HCT116 (cell line): ENCODE results near the gene SLC9A7. TPM values are rescaled to one million over a fixed set of nuclear protein-coding genes. Genes with fewer than 3 reads are reported as not detected.

ENCODE experiments used
- ATAC-seq: fragments of 200-7000 bp; cut with Tn5 transposase; 2 replicates; pipeline ENCODE4 v1.9.1; 2020; ENCODE audit warnings: mild to moderate bottlenecking, moderate library complexity
- BruUV-seq: library from RNA; stranded (reverse); fragments of 400-500 nt; replicated peaks from 2 replicates; lab custom pipeline; 2021; lab: Mats Ljungman, UMichigan
- CTCF ChIA-PET: fragments of 300-600 bp; sonication (Branson Sonifier 250); formaldehyde crosslinking; loops from one replicate; lab custom pipeline; 2021; ENCODE audit warnings: antibody characterized with exemption; lab: Charles Lee
- POLR2A ChIA-PET: fragments of 300-600, 350-600 bp; sonication (Branson Sonifier 250); formaldehyde crosslinking; loops from one replicate; lab custom pipeline; 2021; ENCODE audit warnings: antibody characterized with exemption; lab: Charles Lee
- RAD21 ChIA-PET, 2 experiments: fragments of 300-600 bp; sonication (Branson Sonifier 250); formaldehyde crosslinking; loops; one replicate each; lab custom pipeline; 2023; ENCODE audit warnings: low total read pairs in 2 of 2; ENCODE audit not compliant: uncharacterized antibody in 2 of 2, unreplicated experiment in 2 of 2, low non-redundant PET in 1 of 2; lab: Charles Lee
- DNase-seq: peaks from one replicate; pipeline ENCODE4 v3.0.0-alpha.2; 2010; ENCODE audit warnings: low read depth, low spot score
- H2AFZ ChIP-seq: fragments of 200-600 bp; shearing (Covaris generic), sonication (generic); 2 replicates; pipeline ENCODE4 v1.6.1; 2017; ENCODE audit warnings: low read depth, mixed run types, mixed read lengths, antibody characterized with exemption, low read length; ENCODE audit not compliant: poor library complexity, severe bottlenecking
- H3K27ac ChIP-seq: 2 replicates; pipeline ENCODE4 v1.5.1; 2012; ENCODE audit warnings: low read depth, low read length
- H3K27me3 ChIP-seq: fragments of 200-600 bp; sonication (generic); 2 replicates; pipeline ENCODE4 v1.6.1; 2016; ENCODE audit warnings: mixed run types, low read length, mixed read lengths; ENCODE audit not compliant: insufficient read depth
- H3K36me3 ChIP-seq, 2 experiments: fragments of 200-500 bp in 1 of 2; fragments of 200-600 bp in 1 of 2; sonication (Bioruptor generic) in 1 of 2; sonication (generic) in 1 of 2; 2 replicates each; pipeline versions ENCODE4 v1.5.1 to v1.6.1; 2014 to 2016; ENCODE audit warnings: low read length in 2 of 2, inconsistent platforms in 1 of 2, mixed read lengths in 1 of 2, mixed run types in 1 of 2; ENCODE audit not compliant: insufficient read depth in 2 of 2, control insufficient read depth in 1 of 2
- H3K4me1 ChIP-seq, 2 experiments: fragments of 200-600 bp in 1 of 2; sonication (generic) in 1 of 2; 2 replicates each; pipeline versions ENCODE4 v1.5.1 to v1.6.1; 2012 to 2017; ENCODE audit warnings: low read length in 2 of 2, inconsistent platforms in 1 of 2, mild to moderate bottlenecking in 1 of 2, mixed read lengths in 1 of 2, mixed run types in 1 of 2, moderate library complexity in 1 of 2; ENCODE audit not compliant: insufficient read depth in 2 of 2, control insufficient read depth in 1 of 2
- H3K4me2 ChIP-seq: fragments of 200-600 bp; sonication (generic); 2 replicates; pipeline ENCODE4 v1.6.1; 2017; ENCODE audit warnings: mixed run types, low read length, mixed read lengths
- H3K4me3 ChIP-seq, 2 experiments: fragments of 200-600 bp in 1 of 2; sonication (generic) in 1 of 2; replicated peaks in 1 of 2; 2 replicates each; pipeline ENCODE4 v1.5.1; 2011 to 2016; ENCODE audit warnings: low read length in 2 of 2, control low read depth in 1 of 2, low read depth in 1 of 2, mild to moderate bottlenecking in 1 of 2, mixed read lengths in 1 of 2, mixed run types in 1 of 2
- H3K79me2 ChIP-seq: fragments of 200-600 bp; sonication (generic); 2 replicates; pipeline ENCODE4 v1.6.1; 2017; ENCODE audit warnings: mild to moderate bottlenecking, mixed run types, low read length, moderate library complexity, mixed read lengths; ENCODE audit not compliant: insufficient read depth
- H3K9ac ChIP-seq: fragments of 200-600 bp; sonication (generic); 2 replicates; pipeline ENCODE4 v1.6.1; 2016; ENCODE audit warnings: low read length, mixed read lengths
- H3K9me2 ChIP-seq: fragments of 200-600 bp; sonication (generic), shearing (Covaris generic); 2 replicates; pipeline ENCODE4 v1.6.1; 2017; ENCODE audit warnings: mixed run types, mild to moderate bottlenecking, moderate library complexity; ENCODE audit not compliant: insufficient read depth
- H3K9me3 ChIP-seq, 2 experiments: fragments of 200-500 bp in 1 of 2; fragments of 200-600 bp in 1 of 2; sonication (Bioruptor generic) in 1 of 2; sonication (generic) in 1 of 2; 2 replicates each; pipeline ENCODE4 v1.6.1; 2014 to 2017; ENCODE audit warnings: low read length in 2 of 2, mixed read lengths in 2 of 2, inconsistent platforms in 1 of 2, low read depth in 1 of 2, mild to moderate bottlenecking in 1 of 2, mixed run types in 1 of 2, moderate library complexity in 1 of 2; ENCODE audit not compliant: control insufficient read depth in 1 of 2, insufficient read depth in 1 of 2
- H4K20me1 ChIP-seq: fragments of 200-600 bp; sonication (generic), shearing (Covaris generic); 2 replicates; pipeline ENCODE4 v1.6.1; 2017; ENCODE audit warnings: mixed run types, mild to moderate bottlenecking, moderate library complexity; ENCODE audit not compliant: insufficient read depth
- CBX3 ChIP-seq: IDR thresholded peaks from 2 replicates; pipeline ENCODE4 v1.6.1; 2012; ENCODE audit warnings: low read depth
- CTCF ChIP-seq, 3 experiments: fragments of 200-600 bp in 1 of 3; sonication (generic) in 1 of 3; IDR thresholded peaks in 2 of 3; conservative IDR thresholded peaks in 1 of 3; 2 replicates each; pipeline ENCODE4 v1.5.1; 2012 to 2017; ENCODE audit warnings: low read depth in 2 of 3, low read length in 2 of 3, antibody characterized with exemption in 1 of 3, borderline replicate concordance in 1 of 3, control low read depth in 1 of 3, mild to moderate bottlenecking in 1 of 3, mixed read lengths in 1 of 3, mixed run types in 1 of 3, moderate library complexity in 1 of 3; ENCODE audit not compliant: insufficient read depth in 1 of 3
- POLR2AphosphoS5 ChIP-seq: IDR thresholded peaks from 2 replicates; pipeline ENCODE4 v1.6.1; 2011; ENCODE audit warnings: mild to moderate bottlenecking, low read depth, low read length, moderate library complexity
- SRF ChIP-seq: IDR thresholded peaks from 2 replicates; pipeline ENCODE4 v1.6.1; 2012; ENCODE audit warnings: low read depth
- ZBTB33 ChIP-seq: IDR thresholded peaks from 2 replicates; pipeline ENCODE4 v1.6.1; 2011; ENCODE audit warnings: mild to moderate bottlenecking, low read length, moderate library complexity; ENCODE audit not compliant: insufficient replicate concordance; ENCODE audit errors: extremely low read depth
- intact Hi-C: fragments of 100-400 bp; cut with micrococcal nuclease; formaldehyde crosslinking; loops from 2 replicates; pipeline ENCODE4 v1.10.0; 2022
- total RNA-seq: library from RNA; stranded (reverse); gene quantifications from one replicate; pipeline ENCODE4 v1.2.1, GENCODE V29; 2021; ENCODE audit not compliant: unreplicated experiment

SLC9A7 gene
- total RNA-seq, 1 experiment from 2014 or later: 18.6 TPM

GRCh38 chrX:46579250-46579649, 179.7 kb downstream of the SLC9A7 start:
- intact Hi-C loops: no loop called here
- RAD21 ChIA-PET: no interaction called here

More at GRCh38 chrX:46579250-46579649, 179.7 kb downstream of the SLC9A7 start:
- BruUV-seq: no TSS peak
- H3K36me3 ChIP-seq: no peaks in the 10 kb centered on the region
- no peak for TF ChIP-seq CTCF (IDR thresholded peaks at IDR 0.05 in 2 of 3, conservative IDR thresholded peaks at IDR 0.05 in 1 of 3; ENCODE audit: borderline replicate concordance in 1 of 3, insufficient read depth in 1 of 3, low read depth in 2 of 3, low read length in 2 of 3)
- no peak for TF ChIP-seq POLR2AphosphoS5
- TF ChIP-seq CBX3: no peak
- TF ChIP-seq ZBTB33: no peak
- TF ChIP-seq SRF: no peak
- ChIA-PET CTCF (no interaction called here), POLR2A (no interaction called here)
- H3K79me2 ChIP-seq: peaks cover 28% of the 10 kb centered on the region
- ATAC-seq: no peak
- no peak overlapping the region for H3K9ac ChIP-seq
- no peaks in the 10 kb centered on the region for H3K9me3 ChIP-seq
- H3K27ac ChIP-seq: no peak overlapping the region
- H3K4me2 ChIP-seq: no peak overlapping the region
- peaks cover 28 to 50% of the 10 kb centered on the region in 2 experiments for H3K4me1 ChIP-seq
- no peak for DNase-seq
- no peak overlapping the region for H2AFZ ChIP-seq
- H4K20me1 ChIP-seq: no peaks in the 10 kb centered on the region
- H3K27me3 ChIP-seq: no peaks in the 10 kb centered on the region
- no peaks in the 10 kb centered on the region for H3K9me2 ChIP-seq
- no peak overlapping the region for H3K4me3 ChIP-seq
